Measurements from ENCODE around the gene BTC.

DNA sequence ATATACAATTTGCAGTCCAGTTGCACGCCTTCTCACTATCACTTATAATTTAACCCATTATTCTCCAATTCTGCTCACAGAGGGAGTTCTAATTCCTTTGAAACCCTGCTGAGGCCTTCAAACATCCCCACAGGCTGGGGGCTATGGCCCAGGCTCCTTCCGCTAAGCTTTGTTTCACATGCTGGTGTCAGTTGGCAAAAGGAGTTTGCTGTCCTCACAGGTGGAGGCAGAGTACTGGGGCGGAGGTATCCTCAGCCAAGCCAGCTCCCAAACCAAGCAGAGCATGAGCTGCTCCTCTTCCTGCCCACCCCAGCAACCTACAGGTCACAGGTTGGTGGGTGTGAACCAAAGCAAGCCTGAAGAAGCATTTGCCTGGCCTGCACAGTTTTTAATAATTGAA is 21.5 kb downstream of the BTC start:
- TF ChIP-seq, protein P1, sequence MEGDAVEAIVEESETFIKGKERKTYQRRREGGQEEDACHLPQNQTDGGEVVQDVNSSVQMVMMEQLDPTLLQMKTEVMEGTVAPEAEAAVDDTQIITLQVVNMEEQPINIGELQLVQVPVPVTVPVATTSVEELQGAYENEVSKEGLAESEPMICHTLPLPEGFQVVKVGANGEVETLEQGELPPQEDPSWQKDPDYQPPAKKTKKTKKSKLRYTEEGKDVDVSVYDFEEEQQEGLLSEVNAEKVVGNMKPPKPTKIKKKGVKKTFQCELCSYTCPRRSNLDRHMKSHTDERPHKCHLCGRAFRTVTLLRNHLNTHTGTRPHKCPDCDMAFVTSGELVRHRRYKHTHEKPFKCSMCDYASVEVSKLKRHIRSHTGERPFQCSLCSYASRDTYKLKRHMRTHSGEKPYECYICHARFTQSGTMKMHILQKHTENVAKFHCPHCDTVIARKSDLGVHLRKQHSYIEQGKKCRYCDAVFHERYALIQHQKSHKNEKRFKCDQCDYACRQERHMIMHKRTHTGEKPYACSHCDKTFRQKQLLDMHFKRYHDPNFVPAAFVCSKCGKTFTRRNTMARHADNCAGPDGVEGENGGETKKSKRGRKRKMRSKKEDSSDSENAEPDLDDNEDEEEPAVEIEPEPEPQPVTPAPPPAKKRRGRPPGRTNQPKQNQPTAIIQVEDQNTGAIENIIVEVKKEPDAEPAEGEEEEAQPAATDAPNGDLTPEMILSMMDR (IDR thresholded peaks at IDR 0.05), result no peak
- no peak for TF ChIP-seq POLR2A (IDR thresholded peaks at IDR 0.05)
